Stimulated activated CD8-positive, alpha-beta memory T cell treated with anti-CD3 and anti-CD28 coated beads, Interleukin-12 subunit alpha, Interleukin-12 subunit beta, amount 100 ng/mL, for 24 hours (primary cell): ENCODE results near the gene DISP3.

Experiments used
- DNase-seq: peaks from one replicate; pipeline ENCODE4 v3.0.0-alpha.2; 2020; ENCODE audit errors: extremely low read depth

Gene DISP3

DNA sequence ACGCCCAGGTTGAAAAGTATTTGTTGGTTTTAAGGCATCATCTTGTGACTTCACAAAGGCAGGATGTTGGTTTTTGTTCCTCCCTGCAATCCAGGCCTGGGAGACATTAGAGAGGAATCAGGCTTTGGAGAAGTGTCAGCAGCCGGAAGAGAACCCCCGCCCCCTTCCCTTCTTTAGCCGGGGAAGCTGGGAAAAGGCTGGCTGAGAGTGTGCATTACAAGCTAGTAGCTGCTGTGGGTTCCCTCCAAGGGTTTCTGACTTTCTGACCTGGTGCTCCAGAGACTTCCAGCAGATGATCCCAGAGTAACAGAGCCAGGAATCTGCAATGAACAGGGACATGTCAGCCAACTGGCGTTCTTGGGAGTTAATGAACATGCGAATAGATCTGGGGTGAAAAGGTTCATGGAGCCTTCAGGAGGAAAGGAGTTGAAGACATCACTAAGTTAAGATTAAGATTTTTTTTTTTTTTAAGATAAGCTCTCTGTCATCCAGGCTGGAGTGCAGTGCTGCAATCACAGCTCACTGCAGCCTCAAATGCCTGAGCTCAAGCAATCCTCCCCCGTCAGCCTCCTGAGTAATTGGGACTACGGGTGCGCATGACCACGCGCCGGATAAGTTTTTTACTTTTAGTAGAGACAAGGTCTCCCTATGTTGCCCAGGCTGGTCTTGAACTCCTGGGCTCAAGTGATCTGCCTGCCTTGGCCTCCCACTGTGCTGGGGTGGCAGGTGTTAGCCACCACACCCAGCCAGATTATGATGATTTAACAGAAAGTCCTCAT lies 7.5 kb downstream of the DISP3 start:
- no peak for DNase-seq

DNA sequence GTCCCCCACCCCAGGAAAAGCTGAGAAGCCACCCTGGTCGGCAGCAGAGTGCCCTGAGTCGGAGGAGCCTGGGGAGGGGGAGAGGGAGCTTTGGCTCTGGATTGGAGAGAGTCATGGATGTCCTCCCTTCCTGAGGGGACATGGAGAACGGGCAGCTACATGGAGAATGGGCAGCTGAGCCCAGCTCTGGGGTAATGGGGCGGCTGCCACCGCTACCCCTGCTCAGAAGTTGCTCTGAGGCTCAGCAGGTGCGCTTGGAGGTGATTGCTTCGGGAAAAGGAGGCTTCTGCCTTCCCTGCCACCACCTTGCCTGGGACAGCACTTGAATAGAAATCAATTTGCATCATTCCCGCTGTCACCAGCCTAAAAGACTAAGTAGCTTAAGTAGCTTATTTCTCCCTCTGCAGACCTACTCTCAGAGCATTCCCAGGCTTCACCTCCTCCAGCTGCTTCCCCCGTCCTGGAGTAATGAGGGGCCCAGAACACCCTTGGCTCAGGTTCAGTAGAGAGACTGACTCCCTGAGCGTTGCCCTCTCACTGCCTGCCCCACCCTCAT lies 8.3 kb downstream of the DISP3 start:
- DNase-seq, result no peak

DNA sequence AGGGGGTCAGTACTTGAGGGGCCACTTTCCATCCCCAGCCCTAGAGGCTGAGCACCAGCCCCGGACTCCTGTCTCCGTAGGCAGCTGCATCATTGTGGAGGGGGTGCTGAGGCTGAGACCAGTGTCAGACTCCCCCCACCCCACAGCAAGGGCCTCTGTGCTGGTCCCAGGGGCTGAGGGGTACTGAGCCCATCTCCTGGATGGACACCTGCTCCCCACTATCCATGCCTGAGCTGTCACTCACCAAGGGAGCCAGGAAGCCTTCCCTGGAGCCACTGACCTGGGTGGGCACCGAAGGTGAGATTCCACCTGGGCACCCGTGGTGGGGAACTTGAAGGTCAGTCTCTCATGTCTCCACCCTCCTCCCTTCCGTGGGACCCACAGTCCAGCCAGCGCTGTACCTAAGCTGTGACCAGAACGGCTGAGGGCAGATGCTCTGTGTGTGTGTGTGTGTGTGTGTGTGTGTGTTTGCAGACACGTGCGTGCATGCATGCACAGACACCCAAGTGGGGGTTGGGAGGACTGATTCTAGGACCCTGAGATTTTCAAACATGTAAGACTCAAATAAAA lies 9.3 kb downstream of the DISP3 start:
- no peak for DNase-seq

DNA sequence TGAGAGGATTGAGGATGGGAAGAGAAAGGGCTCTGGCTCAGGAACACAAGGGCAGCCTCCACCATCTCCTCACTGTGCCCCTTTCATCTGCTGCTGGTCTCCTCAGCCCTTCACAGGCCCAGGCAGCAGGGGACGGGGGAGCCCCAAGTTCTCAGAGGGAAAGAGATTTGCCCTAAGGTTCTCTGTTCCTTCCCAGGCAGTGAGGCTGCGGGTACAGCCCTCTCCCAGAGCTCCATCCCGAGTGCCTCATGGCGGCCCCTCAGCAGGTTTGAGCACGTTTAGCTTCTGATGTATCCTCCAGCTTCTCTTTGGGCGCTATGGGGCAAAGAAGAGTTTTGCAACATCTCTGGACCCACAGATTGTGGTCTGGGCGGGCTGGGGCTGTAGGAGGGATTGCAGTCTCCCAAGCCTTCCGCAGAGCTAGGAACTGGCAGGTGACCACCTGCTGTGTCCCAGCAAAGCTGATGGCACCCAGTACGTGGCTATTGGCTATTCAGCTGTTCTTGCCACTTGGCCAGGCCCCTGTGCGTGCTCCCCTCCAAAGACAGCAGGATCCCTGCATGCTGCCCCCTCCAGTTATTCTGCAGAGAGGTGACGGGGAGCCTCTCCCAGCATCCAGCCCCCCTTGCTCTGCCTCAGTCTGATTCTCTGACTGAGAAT lies 10.1 kb downstream of the DISP3 start:
- DNase-seq, result no peak

DNA sequence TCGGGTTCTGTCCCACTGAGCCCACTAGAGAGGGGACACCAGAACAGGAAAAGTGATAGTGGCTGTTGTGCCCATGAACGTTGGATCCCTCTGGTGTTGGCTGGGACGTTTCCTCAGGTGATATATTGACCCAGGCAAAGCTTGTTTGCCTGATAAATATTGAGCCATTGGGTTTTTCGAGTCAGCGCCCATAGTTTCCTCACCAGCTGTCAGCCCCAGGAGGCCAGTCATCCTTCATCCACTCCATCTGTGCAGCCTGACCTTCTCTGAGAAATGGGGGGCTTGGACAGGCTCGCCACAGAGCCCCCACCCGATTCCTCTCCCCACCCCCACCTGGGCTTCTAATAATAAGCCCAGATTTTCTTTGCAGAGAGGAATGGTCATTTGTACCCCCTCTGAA lies 13.3 kb downstream of the DISP3 start:
- DNase-seq, result no peak

DNA sequence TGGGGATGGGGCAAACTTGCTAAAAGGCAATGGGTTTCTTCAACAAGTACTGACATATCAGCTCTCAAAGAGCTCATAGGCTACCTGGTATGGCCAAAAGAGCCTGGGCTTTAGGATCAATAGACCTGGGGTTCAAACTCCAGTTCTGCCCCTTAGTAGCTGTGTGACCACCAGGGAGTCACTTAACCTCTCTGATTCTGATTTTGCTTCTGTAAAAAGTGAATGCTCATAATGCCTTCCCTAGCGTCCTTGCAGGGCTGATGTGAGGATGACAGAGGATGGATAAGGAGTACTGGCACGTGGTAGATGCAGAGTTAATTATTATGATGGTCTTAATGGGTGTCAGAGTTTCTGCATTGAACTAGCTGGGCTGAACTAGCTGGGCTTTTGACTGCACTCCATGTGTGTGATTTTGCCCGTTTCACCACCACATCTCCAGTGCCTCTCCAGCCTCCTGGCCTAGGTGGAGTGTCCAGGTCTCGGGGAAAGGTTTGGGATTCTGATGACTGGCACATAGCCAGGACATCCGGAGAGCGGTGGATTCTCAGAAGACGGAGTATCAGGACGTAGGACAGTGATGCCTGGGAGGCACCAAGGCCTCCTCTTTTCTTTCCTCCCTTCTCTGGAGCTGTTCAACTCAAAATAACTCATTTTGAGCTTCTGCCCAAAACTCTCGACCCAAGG lies 15.2 kb downstream of the DISP3 start:
- no peak for DNase-seq

DNA sequence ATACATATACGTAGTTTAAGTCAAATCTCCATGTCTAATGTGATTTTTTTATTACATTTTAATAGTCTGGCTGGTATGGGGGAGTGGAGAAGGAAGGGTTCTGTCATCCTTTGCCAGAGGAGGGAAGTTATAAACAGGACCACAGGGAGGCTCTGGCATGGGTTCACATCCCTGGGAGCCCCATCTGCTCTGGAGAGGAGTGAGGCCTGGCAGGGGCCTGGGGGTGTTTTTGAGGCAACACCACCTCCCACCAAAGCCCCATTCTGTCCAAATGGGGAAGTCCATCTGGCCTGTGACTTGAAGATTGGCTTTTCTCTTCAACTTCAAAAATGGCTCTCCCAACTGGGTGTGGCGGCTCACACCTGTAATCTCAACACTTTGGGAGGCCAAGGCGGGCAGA lies 15.8 kb downstream of the DISP3 start:
- no peak for DNase-seq

DNA sequence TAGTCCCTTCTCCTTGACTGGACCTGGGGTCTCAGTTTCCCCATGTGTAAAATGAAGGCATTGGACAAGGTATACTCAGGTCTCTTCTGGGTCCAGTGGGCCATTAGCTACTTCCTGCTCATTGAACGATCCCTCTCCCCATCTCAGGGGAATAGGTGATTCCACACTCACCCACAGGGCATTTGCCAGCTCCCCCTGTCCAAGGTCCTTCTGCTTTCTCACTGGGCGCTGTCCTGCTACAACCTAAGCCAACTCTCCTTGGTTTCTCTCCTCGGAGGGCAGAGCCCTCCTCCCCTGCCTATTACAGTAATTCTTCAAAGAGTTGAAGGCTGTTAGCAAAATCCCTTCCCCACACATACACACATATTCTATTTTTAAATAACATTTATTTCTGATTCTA lies 16.6 kb downstream of the DISP3 start:
- DNase-seq, result no peak

DNA sequence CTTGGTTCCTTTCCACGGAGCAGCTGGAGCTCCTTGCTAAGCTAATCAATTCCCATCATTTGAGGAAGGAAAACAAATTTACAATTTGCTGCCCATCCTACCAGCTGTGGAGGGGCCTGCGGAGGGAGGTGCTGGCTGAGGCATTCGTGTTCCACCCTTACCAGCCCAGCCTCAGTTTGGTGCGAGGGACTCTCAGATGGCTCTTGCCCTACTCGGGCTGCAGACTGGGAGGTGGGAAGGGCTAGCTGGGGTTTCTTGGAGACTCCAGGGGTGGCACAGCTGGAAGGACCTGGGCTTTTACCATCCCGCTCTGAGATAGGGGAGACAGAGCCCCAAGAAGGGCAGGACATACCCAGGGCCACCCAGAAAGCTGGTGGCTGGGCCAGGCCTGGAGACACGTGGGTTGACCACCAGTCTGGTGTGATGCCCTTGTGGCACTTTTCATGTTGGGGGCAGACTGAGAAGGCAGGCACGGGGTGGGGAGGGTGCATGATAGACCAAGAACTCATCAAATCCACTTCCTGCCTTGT lies 17.7 kb downstream of the DISP3 start:
- no peak for DNase-seq

DNA sequence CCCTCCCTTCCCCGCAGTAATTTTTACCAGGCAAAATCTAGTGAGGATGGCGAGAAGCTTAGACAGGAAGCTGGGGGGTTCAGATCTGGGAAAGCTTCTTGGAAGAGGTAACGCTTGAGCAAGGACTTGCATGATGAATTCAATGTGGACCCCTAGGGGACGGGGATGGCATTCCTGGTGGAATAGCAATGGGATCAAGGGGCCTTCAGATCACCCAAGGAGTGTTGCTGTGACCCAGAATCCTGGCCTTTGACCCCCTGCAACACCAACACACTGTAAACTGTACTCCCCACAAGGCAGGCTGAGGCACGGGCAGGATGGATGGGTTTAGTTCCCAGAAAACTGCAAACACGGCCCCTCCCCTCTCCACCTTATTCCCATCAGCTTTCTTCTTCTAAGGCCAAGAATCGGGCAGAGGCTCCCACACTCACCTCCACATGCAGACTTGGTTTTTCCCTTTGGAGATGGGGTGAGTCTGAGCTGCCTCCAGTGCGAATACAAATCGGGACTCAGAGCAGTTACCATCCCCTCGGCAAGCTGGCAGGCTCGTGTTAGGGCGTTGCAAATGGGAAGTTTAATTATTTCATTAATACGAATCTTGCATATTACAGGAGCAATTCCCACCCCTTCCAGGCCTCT lies 20.1 kb downstream of the DISP3 start:
- DNase-seq, result no peak

DNA sequence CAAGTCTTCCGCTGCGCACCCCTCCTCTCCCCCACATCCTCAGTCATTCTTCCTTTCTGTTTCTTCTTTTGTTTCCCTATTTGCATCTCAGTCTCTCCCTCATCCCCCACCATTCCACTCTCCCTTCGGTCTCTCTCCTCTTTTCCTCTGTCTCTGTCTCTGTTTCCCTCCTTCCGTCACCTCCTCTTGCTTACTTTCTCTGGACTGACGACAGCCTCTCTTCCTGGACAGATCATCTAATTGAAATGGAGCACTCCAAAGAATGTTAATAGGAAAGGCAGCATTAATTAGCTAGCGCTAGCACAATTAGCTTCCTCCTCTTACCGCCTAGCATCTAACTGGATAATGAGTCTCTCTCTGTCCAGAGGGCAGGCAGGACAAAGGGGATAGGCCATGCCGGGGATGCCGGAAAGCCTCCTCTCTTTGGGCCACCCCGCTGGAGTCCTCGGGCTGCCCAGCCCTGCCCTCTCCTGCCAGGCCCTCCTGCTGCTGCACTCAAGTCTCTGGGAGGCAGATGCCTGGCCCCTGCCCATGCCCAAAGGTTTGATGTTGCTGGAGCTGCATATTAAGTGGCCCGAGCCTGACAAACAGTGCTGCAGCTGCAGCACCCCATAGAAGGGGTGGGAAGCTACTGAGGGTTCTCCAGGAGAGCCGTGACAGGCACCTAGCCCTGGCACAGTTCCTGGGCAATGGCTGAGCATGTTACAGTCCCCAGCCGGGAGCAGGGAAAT lies 20.8 kb downstream of the DISP3 start:
- no peak for DNase-seq

DNA sequence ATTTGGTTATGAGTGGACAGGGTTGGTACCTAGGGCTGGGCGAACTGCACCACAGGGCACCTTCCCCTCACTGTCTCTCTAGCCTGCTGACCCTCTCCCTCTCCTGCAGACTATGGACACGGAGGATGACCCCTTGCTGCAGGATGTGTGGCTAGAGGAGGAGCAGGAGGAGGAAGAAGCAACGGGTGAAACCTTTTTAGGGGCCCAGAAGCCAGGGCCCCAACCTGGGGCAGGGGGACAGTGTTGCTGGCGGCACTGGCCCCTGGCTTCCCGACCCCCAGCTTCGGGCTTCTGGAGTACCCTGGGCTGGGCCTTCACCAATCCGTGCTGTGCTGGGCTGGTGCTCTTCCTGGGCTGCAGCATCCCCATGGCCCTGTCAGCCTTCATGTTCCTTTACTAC lies 21.9 kb downstream of the DISP3 start:
- DNase-seq, result no peak

DNA sequence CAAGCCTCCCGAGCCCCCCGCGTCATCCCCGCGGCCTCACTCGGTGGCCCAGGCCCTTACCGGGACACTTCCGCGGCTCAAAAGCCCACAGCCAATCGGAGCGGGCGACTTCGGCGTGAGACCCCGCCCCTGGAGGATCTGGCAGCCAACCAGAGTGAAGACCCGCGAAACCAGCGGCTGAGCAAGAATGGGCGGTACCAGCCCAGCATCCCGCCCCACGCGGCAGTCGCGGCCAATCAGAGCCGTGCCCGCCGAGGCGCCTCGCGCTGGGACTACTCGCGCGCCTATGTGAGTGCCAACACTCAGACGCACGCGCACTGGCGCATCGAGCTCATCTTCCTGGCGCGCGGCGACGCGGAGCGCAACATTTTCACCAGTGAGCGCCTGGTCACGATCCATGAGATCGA lies 22.5 kb downstream of the DISP3 start:
- DNase-seq, result no peak

DNA sequence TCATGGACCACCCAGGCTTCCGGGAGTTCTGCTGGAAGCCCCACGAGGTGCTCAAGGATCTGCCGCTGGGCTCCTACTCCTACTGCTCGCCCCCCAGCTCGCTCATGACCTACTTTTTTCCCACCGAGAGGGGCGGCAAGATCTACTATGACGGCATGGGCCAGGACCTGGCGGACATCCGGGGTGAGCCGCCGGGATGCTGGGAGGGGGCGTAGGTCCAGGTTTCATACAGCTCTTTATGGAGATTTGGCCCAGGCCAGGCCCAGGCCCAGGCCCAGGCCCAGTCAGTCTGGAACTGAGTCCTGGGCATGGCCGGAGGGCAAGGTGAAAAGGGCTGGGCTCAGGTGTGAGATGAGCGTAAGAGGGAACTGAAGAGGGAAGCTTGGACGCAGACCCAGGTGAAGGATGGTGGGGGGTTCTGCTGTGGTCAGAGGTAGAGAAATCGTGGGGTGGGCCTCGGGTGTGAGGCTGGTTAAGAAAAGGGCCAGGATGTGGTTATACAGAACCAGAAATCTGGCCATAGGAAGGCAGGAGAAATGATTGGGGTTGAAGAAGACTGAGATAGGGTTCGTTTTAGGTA lies 23.0 kb downstream of the DISP3 start:
- DNase-seq, result no peak

DNA sequence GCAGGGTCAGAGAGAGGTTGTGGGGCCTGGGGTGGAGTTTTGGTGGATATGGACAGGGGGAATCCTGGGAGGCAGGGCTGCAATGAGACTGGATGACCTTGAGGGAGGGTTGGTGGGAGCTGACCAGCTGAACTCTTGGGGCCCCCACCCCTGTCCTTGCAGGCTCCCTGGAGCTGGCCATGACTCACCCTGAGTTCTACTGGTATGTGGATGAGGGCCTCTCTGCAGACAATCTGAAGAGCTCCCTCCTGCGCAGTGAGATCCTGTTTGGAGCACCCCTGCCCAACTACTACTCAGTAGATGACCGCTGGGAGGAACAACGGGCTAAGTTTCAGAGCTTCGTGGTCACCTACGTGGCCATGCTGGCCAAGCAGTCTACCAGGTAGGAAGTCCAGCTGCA lies 23.6 kb downstream of the DISP3 start:
- DNase-seq, result no peak

DNA sequence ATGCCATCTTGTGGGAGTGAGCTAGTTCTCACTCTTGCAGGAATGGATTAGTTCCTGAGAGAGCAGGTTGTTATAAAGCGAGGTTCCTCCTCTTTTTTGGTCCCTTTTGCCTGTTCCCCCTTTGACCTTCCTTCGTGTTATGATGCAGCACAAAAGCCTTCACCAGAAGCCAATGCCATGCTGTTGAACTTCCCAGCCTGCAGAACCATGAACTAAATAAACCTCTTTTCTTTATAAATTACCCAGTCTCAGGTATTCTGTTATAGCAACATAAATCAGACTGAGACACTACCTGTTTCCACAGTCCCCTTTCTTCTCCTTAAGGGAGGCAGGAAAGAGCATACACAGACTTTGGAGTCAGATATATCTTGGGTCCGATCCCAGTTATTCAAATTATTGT lies 25.6 kb downstream of the DISP3 start:
- no peak for DNase-seq

DNA sequence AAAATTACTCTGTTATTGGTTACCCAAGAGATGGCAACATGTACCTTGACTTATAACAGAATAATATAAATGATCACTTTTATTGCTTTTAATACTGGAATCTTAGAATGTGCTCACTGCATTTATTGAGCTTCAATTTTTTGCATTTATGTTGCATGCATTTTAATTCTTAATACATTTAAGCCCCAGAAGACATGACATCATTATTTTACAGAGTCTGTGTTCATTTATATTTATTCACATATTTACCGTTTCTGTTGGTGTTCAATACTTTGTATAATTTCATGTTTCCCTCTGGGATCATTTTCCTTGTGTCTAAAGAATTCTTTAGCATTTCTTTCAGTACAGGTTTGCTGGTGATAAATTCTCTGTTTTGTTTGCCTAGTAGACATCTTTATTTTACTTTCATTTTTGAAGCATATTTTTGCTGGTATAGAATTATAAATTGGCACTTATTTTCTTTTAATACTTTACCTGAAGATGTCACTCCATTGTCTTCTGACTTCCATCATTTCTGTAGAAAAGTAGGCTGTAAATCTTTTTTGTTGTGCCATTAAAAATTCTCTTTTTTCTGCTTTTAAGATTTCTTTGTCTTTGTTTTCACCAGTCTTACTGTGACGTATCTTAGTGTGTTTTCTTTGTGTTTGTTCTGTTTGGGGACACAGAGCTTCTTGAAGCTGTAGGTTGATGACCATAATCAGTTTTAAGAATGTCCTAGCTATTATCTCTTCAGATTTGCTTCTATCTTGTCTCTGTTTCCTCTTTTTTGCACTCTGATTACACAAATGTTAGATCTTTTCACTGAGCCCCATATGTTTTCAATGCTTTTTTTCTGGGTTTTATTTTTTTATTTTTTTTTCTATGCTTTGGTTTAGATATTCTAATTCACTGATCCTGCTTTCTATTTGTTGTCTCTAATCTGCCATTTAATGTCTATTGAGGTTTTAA lies 26.9 kb downstream of the DISP3 start:
- no peak for DNase-seq

DNA sequence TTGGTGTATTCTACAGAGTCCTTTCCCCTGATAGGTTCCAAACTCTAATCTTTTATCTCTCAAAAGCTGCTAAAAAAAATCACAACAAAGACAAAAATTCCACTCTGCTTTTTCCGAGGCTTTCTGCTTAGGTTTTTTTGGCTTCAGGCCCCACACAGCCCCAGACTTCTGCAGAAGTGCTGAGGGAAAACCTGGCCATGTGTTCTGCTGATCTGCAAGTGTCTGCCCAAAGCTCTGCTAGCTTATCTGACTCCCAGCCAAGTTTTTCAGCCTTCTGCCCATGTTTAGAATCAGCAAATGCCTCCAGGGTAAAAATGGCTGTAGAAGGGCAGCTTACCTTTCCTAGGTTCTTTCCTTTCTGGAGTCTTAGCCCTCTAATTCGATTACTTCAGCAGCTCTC lies 28.4 kb downstream of the DISP3 start:
- no peak for DNase-seq

DNA sequence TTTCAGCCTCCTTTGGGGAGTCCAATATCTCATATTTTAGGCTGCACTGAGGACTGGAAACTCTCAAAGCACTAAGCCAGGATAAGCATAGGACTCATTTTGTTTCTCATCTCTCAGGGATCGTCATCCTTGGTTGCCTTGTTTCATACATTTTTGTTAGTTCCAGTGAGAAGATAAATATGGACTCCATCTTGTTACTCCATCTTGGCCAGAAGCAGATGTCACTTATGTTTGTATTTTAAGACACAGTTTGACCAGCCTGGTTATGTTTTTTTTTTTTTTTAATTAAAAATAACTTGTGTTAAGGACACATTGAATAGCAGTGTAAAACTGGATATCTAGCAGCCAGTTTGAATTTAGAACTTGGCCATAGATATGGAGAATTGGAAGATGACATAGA lies 34.7 kb downstream of the DISP3 start:
- DNase-seq, result no peak
